NCI-H1417 treated with DMSO at 0.1 percent for 48 hours (cell line): ENCODE measurements around the gene ABHD17C.

Source experiments
- DNase-seq: peaks from one replicate; lab custom pipeline; 2025; lab: John Stamatoyannopoulos, UW

ABHD17C gene

GRCh38 chr15:80689716-80690115 is 5.4 kb upstream of the ABHD17C start:
- no peak for DNase-seq

GRCh38 chr15:80691575-80691974 is 3.5 kb upstream of the ABHD17C start:
- no peak for DNase-seq

- no peak for DNase-seq
Observed at GRCh38 chr15:80693682-80694610, 1.2 kb upstream of the ABHD17C start.

- no peak for DNase-seq
Observed at GRCh38 chr15:80694611-80695098, 455 bp upstream of the ABHD17C start.

GRCh38 chr15:80695911-80696661 is 976 bp downstream of the ABHD17C start:
- no peak for DNase-seq

GRCh38 chr15:80697075-80697685 is 2.1 kb downstream of the ABHD17C start:
- DNase-seq, result no peak

GRCh38 chr15:80698676-80699075 is 3.6 kb downstream of the ABHD17C start:
- no peak for DNase-seq

- DNase-seq, result no peak
Observed at GRCh38 chr15:80699981-80700380, 4.9 kb downstream of the ABHD17C start.

GRCh38 chr15:80701676-80702311 is 6.7 kb downstream of the ABHD17C start:
- DNase-seq, result no peak

- DNase-seq, result no peak
Observed at GRCh38 chr15:80703081-80703480, 8.0 kb downstream of the ABHD17C start.

- DNase-seq, result no peak
Observed at GRCh38 chr15:80703965-80704364, 8.9 kb downstream of the ABHD17C start.

GRCh38 chr15:80706161-80706560 is 11.1 kb downstream of the ABHD17C start:
- DNase-seq, result no peak

- no peak for DNase-seq
Observed at GRCh38 chr15:80709542-80709941, 14.4 kb downstream of the ABHD17C start.

GRCh38 chr15:80710635-80711554 is 15.8 kb downstream of the ABHD17C start:
- no peak for DNase-seq

GRCh38 chr15:80711886-80712285 is 16.8 kb downstream of the ABHD17C start:
- DNase-seq, result no peak

- no peak for DNase-seq
Observed at GRCh38 chr15:80712956-80713355, 17.8 kb downstream of the ABHD17C start.

GRCh38 chr15:80721476-80721875 is 26.4 kb downstream of the ABHD17C start:
- DNase-seq, result no peak

- no peak for DNase-seq
Observed at GRCh38 chr15:80722811-80723210, 27.7 kb downstream of the ABHD17C start.

GRCh38 chr15:80727196-80727595 is 32.1 kb downstream of the ABHD17C start:
- no peak for DNase-seq

GRCh38 chr15:80727596-80727995 is 32.5 kb downstream of the ABHD17C start:
- DNase-seq, result no peak

GRCh38 chr15:80730387-80730786 is 35.3 kb downstream of the ABHD17C start:
- no peak for DNase-seq
